ENCODE measurements around the gene PDZRN4.

GRCh38 chr12:41532072-41532471 lies 344.0 kb downstream of the PDZRN4 start:
- TF ChIP-seq CTCF (IDR thresholded peaks at IDR 0.05) (no peak), POLR2A (IDR thresholded peaks at IDR 0.05) (no peak)
